Measurements from ENCODE around the gene MEOX2.

The MEOX2 gene

DNA sequence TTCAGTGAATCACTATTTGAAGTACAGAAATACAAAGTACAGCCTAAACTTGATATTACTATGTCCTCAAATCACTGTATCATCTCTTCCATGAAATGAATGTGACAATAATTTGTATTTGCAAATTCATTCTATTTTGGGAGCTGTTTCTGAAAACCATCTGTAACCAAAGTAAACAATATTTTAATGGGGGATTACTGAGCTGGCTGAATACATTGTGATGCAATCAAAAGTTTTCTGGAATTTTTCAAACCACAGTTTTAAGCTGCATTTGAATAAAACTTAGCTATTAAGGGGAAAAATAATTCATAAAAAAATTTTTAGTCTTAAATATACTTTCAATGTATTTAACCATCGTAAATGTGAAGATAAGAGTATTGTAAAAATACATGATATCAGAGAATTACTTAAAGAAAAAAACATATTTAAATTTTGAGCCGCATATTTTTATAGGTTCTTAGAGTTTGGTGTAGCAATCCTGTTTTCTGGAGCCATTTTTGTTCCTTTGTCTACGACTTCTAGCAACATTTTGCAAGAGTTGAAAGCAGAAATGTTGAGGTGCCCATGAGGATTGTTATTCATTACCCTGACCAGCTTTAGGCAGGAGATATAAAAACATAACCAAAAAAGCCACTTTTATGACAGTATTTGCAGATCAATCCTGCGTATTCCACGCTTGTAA lies 78.8 kb downstream of the MEOX2 start:
- DNase-seq: no peak

DNA sequence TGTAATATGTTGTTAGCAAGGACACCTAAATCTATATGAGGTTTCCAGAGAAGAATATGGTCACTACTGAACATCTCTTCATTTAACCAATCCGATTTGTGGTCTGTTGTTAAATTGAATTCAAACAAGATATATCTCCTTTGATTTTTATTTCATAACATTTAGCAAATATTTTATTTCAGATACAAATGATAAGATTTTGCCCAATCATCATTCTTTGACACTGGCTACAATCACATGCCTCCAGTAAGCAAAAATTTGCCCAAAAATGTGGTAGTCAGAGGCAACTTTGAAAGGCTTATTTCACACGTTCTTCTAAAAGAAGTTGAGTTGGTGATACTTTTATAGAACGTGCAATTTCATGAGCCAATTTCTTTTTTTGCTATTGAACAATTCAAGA lies 79.9 kb downstream of the MEOX2 start:
- no peak for DNase-seq

DNA sequence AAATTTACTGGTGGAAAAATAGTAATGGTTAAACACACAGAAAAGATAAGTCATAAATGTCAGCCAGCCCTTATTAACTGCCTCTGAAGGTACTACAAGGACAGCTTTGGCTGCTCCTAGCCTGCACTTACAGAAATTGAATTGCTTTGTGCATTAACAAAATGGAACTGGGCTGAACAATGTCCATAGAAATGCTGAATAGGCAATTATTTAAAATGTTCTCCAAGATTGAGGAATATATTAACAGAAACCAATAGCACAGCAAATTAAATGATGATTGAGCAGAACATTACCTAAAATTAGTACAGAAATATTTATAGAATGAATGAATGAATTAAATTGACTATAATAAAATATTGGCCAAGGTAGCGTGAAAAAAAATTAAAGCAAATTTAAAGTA lies 82.3 kb downstream of the MEOX2 start:
- DNase-seq: no peak

DNA sequence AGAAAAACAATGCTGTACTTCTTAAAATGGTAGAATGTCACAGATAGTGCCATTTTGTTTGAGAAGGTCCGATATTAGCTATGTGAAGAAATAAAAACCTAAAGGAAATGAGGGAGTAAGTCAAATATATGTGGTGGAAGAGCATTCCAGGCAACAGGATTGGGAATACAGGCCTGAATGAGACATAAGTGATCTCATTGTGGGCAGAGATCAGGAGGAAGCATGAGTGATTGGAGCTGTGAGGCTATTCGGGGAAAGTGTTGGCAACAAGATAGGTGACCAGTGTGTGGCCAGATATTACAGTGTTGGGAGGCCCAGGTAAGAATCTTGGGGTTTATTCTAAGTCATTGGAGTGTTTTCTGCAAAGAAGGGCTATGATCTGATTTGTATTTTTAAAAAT lies 83.4 kb downstream of the MEOX2 start:
- DNase-seq: no peak

DNA sequence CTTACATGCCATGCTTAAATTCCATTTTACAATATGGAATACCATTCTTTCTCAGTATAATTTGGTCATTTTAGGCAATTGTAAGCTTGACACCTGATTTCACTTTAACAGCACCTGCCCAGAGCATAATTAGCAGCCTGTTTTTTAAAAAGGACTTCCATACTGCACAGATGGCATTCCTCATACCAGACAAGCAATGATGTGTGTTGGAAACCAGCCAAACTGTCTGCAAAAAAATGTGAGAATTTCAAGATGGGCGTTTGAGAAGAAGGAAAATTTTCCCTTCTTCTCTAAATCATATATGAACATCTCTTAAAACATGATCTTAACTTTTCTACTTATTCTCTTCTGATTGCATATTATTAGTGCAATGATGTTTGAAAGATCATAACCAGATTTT lies 84.2 kb downstream of the MEOX2 start:
- no peak for DNase-seq

DNA sequence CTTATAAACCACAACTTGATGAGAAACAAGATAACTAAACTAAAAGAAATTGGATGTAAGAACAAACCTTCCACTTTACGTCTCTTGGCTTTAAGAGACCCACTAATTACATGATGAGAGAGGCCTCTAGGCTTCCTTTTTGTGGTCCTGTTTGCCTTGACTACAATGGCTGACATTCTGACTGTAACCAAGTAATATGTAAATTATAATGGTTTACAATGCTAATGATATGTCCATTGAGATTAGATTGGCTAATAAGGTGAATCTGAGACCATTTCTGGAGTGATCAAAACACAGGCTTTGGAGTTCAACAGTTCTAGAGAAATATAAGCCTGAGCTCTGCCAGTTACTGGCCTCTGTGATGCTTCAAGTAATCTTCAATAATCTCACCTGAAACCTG lies 85.3 kb downstream of the MEOX2 start:
- no peak for DNase-seq

DNA sequence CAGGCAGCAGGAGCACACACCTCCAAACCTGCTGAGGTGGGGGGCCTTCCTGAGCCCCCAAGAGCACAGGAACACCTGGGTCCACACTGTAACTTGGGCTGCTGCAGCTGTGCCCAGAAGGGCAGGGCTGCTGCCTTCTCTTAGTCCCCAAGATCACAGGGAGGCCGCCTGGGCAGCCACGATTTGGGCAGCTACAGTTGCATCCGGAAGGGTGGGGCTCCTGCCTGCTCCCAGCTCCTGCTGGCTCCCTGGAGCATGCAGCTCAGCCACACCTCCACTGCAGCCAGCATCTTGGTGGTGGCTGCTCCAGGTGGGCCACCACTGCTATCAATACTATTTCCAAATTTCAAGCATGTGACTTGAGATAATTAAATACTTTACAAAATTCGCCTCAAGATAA lies 86.2 kb downstream of the MEOX2 start:
- no peak for DNase-seq

DNA sequence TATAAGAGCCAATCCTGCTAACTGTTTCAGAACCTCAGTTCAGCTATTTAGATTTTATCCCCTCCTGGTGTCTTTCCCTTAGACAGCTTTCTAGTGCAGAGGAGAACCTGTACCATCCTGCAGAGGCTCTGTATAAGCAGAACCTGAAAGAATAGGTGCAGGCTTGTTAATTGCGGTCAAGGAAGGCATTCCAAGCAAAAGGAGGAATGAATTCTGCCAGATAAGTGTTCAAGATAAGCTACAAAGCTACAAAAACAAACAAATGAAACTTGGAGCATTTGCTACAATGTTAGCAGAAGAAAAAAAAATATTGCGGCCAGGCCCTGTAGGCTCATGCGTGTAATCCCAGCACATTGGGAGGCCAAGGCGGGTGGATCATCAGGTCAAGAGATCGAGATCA lies 92.0 kb downstream of the MEOX2 start:
- DNase-seq: no peak

DNA sequence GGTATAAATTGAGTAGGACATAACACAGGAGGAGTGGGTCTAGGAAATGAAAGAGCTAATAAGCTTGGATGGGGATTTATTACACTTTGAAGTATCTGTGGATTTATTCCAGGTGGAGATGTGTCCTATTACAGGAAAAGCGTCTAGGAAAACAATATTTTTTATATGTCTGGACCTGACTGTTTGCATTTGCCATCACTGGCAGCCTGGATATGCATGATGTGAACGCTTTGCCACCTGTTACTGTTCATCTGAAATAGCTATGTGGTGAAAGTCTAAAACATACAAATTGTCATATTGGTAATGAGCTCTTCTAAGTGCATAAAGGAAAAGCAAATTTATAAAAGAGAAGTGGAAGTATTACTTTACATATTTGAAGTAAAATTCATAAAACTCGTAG lies 93.1 kb downstream of the MEOX2 start:
- DNase-seq: no peak

DNA sequence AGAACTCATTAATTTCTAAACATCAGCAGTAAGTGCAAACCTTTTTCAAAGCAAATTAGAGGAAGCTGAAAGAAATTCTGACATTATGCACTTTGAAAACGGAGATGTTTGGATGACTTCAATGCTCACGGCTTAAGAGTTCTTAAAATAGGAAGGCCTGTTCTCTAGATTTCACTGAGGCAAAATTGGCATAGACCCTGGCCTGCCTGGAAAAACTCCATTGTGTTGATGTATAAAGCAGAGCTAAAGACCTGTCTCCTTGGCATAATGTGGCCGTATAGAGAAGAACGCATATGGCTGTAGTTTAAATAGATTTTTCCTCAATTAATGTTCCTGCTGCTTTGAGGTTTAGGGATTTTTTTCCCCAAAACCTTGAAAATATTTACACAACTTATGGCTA lies 100.2 kb downstream of the MEOX2 start:
- no peak for DNase-seq

DNA sequence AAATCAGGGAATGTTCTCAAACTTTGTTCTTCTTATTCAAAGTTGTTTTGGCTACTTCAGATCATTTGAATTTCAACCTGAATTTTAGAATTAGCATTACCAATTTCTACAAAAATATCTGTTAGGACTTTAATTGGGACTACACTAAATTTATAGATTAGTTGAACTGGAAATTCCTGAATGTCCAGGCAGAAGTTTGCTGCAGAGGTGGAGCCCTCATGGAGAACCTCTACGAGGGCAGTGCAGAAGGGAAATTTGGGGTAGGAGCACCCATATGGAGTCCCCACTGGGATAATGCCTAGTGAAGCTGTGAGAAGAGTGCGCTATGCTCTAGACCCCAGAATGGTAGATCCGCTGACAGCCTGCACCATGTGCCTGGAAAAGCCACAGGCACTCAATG lies 101.9 kb downstream of the MEOX2 start:
- DNase-seq: no peak

DNA sequence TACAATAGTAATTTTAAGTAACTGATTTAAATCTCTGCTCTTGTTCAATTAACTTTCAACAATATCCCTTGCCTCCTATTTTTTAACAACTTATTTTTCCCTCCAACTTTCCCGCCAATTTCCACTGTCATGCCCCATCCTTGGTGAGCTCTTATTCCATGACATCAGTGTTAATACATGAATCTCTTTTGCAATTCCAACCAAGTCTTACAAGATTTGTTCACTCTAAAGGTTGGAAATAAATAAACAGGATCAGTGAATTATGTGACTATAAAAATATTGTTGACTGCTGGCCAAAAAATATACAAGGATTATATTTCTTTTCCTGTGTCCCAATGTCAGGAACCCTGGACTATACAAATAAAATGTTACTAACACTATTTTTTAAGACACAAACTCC lies 103.7 kb downstream of the MEOX2 start:
- no peak for DNase-seq

DNA sequence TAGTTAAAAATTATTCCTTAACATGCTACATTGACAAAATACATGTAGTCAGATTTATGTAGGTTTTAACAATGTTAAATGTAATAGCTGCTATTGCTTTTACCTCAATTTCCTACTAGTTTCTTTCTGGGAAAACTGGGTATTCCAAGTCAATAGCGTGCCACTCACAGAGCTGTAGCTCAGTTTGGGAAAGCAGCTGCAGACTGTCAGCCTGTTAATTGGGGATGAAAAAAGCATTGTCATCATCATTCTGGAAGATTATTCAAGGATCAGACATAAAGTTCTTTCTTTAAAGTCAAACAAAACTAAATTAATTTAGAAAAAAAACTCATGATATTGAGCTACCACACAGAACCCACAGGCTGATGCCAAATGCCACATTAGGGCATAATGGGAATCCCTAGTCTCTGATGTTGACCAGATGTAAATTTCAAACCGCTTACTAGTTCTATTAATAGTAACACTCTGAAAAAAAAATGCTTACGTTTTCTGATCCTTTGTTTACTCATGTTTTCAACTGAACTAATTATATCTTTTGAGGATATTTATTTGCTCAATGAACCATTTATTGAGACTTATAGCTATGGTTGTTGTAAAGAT lies 105.0 kb downstream of the MEOX2 start:
- no peak for DNase-seq

DNA sequence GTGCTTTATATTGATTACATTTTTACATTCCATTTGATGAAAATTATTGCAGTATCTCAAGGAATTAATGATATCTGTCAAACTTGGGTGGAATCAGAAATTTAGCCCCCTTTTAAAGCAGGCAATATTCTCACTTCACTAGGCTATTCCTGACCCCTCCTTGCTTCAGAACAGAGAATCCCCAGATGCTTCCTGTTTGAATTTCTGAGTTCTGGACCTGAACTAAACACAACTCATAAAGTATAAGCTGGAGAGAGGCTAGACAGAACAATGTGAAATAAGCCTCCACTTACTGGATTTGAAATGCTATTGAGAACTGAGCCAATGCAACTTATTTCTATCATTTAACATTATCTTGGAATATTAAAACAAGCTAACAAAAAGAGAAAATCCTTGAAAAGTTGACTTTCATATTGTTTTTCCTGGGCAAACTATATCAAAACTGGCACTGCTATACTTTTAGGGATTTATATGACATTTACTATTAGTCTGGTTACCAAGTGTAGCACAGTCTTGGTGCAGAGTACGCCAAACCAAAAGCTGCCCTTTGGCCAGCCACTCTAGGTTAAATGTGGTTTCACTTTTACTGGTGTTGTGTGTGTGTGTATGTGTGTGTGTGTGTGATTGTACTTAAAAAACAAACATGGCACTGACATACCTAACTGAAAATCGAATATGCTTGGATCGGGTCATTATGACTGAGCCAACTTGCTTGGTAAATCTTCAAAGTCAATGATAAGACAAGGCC lies 105.7 kb downstream of the MEOX2 start:
- DNase-seq: no peak

DNA sequence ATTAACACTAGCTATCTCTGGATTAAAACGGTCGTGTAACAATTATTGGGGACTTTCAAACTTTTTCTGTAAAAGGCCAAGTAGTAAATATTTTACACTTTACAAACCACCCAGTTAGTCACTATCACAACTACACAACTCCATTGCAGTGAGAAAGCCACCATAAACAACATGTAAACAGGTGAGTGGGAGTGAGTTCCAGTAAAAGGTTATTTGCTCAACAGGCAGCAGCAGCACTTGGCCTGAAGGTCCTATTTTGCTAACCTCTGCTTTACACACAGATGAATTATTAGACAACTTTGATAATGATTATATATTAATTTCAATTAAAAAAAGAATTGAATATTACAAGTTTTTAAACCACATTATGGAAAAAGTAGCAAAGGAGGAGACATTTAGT lies 108.9 kb downstream of the MEOX2 start:
- DNase-seq: no peak

DNA sequence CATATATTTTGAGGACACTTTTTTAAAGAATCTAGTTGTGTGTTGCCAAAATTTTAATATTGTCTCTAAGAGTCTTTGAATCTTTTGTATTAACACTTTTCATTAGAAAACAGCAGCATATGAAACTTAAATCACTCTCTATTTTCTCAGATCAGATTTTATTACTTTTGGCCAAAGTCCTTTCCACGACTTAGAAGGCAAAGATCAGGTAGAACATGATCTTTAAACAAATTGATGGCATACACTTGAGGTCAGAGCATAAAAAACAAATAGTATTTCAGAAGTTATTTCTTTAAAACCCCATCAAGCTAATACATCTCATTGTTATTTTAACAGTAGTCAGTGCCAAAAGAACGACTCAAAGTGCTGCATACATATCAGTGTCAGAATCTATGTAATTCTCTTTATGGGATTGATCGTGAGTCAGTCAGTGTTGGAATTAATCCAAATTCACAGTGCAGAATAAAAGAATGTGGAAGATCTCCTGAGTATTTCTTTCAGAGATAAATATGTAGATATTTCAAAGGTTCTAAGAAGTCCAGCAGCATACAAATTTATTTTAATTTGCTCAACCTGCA lies 115.1 kb downstream of the MEOX2 start:
- DNase-seq: no peak

DNA sequence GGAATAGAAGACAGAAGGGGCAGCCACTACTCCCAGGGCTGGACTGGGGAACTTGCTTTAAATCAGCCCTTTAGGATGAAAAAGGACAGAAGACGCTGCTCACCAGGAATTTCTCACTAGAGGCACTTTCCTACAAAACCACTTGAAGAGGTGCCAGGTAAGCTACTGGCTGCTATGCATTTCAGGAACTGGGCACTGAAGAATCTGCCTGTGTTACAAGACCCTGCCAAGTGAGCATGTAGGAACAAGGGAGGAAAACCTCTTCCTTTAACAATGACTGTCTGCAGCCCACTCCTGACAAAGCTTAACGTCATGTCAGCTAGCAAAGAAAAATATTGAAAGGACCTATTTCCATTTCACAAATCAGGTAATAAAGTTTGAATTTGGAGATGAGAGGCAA lies 118.8 kb downstream of the MEOX2 start:
- no peak for DNase-seq

DNA sequence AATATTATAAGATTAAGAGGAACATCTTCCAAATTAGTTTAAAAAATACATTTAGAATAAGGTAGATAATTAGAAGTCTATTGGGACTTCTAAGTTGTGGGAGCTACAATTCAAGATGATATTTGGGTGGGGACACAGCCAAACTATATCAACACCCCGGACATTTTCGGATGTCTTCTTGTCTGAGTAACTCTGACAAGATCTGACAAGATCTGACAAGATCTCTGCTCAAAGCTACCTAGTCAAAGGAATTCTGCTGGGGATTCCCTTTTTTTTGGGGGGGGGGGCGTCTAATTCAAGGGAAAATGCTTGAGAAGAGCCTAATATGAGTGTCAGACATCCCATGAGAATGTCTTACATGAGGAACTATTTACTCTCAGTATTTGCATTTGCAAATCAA lies 119.4 kb downstream of the MEOX2 start:
- DNase-seq: no peak

DNA sequence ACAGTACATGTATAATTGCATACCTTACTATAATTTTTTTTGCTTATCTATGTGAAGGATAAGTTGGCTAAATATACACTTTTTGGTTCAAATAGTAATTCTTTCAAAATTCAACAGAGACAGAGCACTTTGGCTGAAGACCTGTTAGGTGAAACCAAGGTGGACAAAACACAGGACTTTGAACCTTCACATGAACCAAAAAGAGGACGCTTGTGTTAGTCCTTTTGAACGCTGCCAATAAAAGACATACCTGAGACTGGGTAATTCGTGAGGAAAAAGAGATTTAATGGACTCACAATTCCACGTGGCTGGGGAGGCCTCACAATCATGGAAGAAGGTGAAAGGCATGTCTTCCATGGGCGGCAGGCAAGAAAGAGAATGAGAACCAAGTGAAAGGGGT lies 120.0 kb downstream of the MEOX2 start:
- DNase-seq: no peak

DNA sequence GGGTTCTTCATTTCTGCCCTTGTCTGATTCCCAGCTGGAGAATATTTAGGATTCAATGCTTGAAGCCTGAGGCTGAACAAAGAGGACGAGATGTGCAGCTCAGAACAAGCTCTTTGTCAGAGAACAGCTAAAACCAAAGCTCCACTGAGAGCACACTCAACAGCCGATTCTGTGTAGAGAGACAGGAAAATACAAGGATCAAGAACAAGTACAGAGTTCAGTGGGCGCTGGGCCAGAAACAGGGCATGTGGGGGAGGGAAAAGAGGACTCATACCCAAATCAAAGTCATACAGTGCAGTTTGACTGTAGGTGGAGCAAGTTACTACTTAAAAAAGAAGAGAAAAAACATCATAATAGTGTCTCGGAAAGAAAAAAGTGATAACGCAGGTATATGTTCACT lies 124.6 kb downstream of the MEOX2 start, which contains the start of gene AGMO:
Gene AGMO (minus strand): TSS at position 181 of the 400 bp plus-strand sequence.
- no peak for DNase-seq

Data from CD4-positive, alpha-beta T cell treated with Interleukin-15 for 1 hour (primary cell).